ENCODE measurements around the gene COCH.

The COCH gene

GRCh38 chr14:30855345-30856037, 18.9 kb upstream of the COCH start:
- Histone ChIP-seq H3K4me3 (ENCODE audit: insufficient read depth in 1 of 2, low read depth in 1 of 2, low read length in 2 of 2) (no peak overlapping the region), H2BK5ac (ENCODE audit: low read depth, low read length, poor library complexity, severe bottlenecking) (no peak overlapping the region), H3K14ac (ENCODE audit: low read length in 2 of 2) (no peak overlapping the region), H2BK120ac (ENCODE audit: low read depth, low read length) (no peak overlapping the region), H3K18ac (ENCODE audit: low read depth in 1 of 2, low read length in 2 of 2) (no peak overlapping the region), H3K27ac (ENCODE audit: low read length, poor library complexity, severe bottlenecking) (no peak overlapping the region), H2AFZ (ENCODE audit: low read depth, low read length) (no peak overlapping the region), H3K79me1 (replicated peaks; ENCODE audit: low read length, poor library complexity, severe bottlenecking) (no peaks in the 10 kb centered on the region), H3K23ac (ENCODE audit: low read length in 2 of 2) (no peak overlapping the region), H3K4me2 (ENCODE audit: low read length, poor library complexity, severe bottlenecking) (no peak overlapping the region), H3K9ac (ENCODE audit: low read length) (no peak overlapping the region), H3K27me3 (ENCODE audit: control insufficient read depth in 1 of 2, insufficient read depth in 1 of 2, low read length in 2 of 2) (no peaks in the 10 kb centered on the region), H3K4ac (ENCODE audit: low read depth in 1 of 2, low read length in 2 of 2) (no peak overlapping the region), H3K36me3 (ENCODE audit: control insufficient read depth in 1 of 2, insufficient read depth in 2 of 2, low read depth in 1 of 2, low read length in 2 of 2) (no peaks in the 10 kb centered on the region), H3K4me1 (ENCODE audit: control insufficient read depth, insufficient read depth, low read depth, low read length) (no peaks in the 10 kb centered on the region), H4K8ac (ENCODE audit: low read length) (no peak overlapping the region), H3K9me3 (ENCODE audit: control insufficient read depth, low read length) (no peaks in the 10 kb centered on the region), H2BK15ac (ENCODE audit: low read depth, poor library complexity, severe bottlenecking) (no peak overlapping the region), H4K91ac (ENCODE audit: low read length) (no peak overlapping the region), H2BK12ac (ENCODE audit: low read length in 2 of 2) (no peak overlapping the region), H2AK5ac (ENCODE audit: low read length, severe bottlenecking) (no peak overlapping the region)
- no peak for DNase-seq
- WGBS = 93% methylated on average over 4 of the region's 6 CpGs

GRCh38 chr14:30861200-30861599, 13.2 kb upstream of the COCH start:
- H3K23ac ChIP-seq (ENCODE audit: low read length in 2 of 2) = no peak overlapping the region
- H3K14ac ChIP-seq (ENCODE audit: low read length in 2 of 2) = no peak overlapping the region
- no peak overlapping the region for H2BK120ac ChIP-seq (ENCODE audit: low read depth, low read length)
- no peak overlapping the region for H3K18ac ChIP-seq (ENCODE audit: low read depth in 1 of 2, low read length in 2 of 2)
- no peak overlapping the region for H2AK5ac ChIP-seq (ENCODE audit: low read length, severe bottlenecking)
- no peak overlapping the region for H3K9ac ChIP-seq (ENCODE audit: low read length)
- no peak overlapping the region for H3K4ac ChIP-seq (ENCODE audit: low read depth in 1 of 2, low read length in 2 of 2)
- H2AFZ ChIP-seq (ENCODE audit: low read depth, low read length) = no peak overlapping the region
- H3K4me3 ChIP-seq (ENCODE audit: insufficient read depth in 1 of 2, low read depth in 1 of 2, low read length in 2 of 2) = no peak overlapping the region
- peaks cover 4% of the 10 kb centered on the region for H3K9me3 ChIP-seq (ENCODE audit: control insufficient read depth, low read length)
- no peak overlapping the region for H2BK5ac ChIP-seq (ENCODE audit: low read depth, low read length, poor library complexity, severe bottlenecking)
- H4K91ac ChIP-seq (ENCODE audit: low read length) = no peak overlapping the region
- 86% methylated on average over 1 of the region's 1 CpG for WGBS
- H3K4me2 ChIP-seq (ENCODE audit: low read length, poor library complexity, severe bottlenecking) = no peak overlapping the region
- H2BK15ac ChIP-seq (ENCODE audit: low read depth, poor library complexity, severe bottlenecking) = no peak overlapping the region
- no peak overlapping the region for H4K8ac ChIP-seq (ENCODE audit: low read length)
- H3K36me3 ChIP-seq (ENCODE audit: control insufficient read depth in 1 of 2, insufficient read depth in 2 of 2, low read depth in 1 of 2, low read length in 2 of 2) = no peaks in the 10 kb centered on the region
- peaks cover 5 to 15% of the 10 kb centered on the region in 2 experiments for H3K27me3 ChIP-seq (ENCODE audit: control insufficient read depth in 1 of 2, insufficient read depth in 1 of 2, low read length in 2 of 2)
- no peaks in the 10 kb centered on the region for H3K4me1 ChIP-seq (ENCODE audit: control insufficient read depth, insufficient read depth, low read depth, low read length)
- no peak overlapping the region for H2BK12ac ChIP-seq (ENCODE audit: low read length in 2 of 2)
- no peaks in the 10 kb centered on the region for H3K79me1 ChIP-seq (replicated peaks; ENCODE audit: low read length, poor library complexity, severe bottlenecking)
- no peak overlapping the region for H3K27ac ChIP-seq (ENCODE audit: low read length, poor library complexity, severe bottlenecking)
- DNase-seq = no peak

DNA sequence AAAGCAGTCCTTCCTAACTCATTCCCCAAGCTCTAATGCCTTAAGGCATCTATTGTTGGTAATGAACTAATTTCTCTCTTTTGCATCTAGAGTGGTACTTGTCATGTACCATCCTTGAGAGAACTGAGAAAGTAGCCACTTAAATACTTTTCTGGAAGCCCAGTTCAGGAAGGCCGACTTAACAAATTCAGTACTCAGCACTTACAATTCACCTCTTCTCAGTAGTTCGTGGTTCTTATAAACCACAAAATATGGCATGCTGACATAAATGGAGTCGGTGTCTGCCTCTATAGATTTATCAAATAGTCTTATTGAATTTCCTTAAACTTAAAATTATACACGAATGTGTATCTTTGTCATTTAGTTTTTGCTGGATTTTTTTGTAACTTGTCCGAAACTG, 9.4 kb upstream of the COCH start:
- H2BK12ac ChIP-seq (ENCODE audit: low read length in 2 of 2) = no peak overlapping the region
- no peak overlapping the region for H3K14ac ChIP-seq (ENCODE audit: low read length in 2 of 2)
- H3K27ac ChIP-seq (ENCODE audit: low read length, poor library complexity, severe bottlenecking) = no peak overlapping the region
- H2AK5ac ChIP-seq (ENCODE audit: low read length, severe bottlenecking) = no peak overlapping the region
- H3K4me1 ChIP-seq (ENCODE audit: control insufficient read depth, insufficient read depth, low read depth, low read length) = no peaks in the 10 kb centered on the region
- H4K91ac ChIP-seq (ENCODE audit: low read length) = no peak overlapping the region
- H3K4me2 ChIP-seq (ENCODE audit: low read length, poor library complexity, severe bottlenecking) = no peak overlapping the region
- WGBS = 70% methylated on average over 1 of the region's 5 CpGs
- H2BK5ac ChIP-seq (ENCODE audit: low read depth, low read length, poor library complexity, severe bottlenecking) = no peak overlapping the region
- no peaks in the 10 kb centered on the region for H3K79me1 ChIP-seq (replicated peaks; ENCODE audit: low read length, poor library complexity, severe bottlenecking)
- no peak overlapping the region for H3K23ac ChIP-seq (ENCODE audit: low read length in 2 of 2)
- no peak overlapping the region for H3K4me3 ChIP-seq (ENCODE audit: insufficient read depth in 1 of 2, low read depth in 1 of 2, low read length in 2 of 2)
- H2AFZ ChIP-seq (ENCODE audit: low read depth, low read length) = no peak overlapping the region
- H3K4ac ChIP-seq (ENCODE audit: low read depth in 1 of 2, low read length in 2 of 2) = no peak overlapping the region
- no peak overlapping the region for H2BK15ac ChIP-seq (ENCODE audit: low read depth, poor library complexity, severe bottlenecking)
- H3K18ac ChIP-seq (ENCODE audit: low read depth in 1 of 2, low read length in 2 of 2) = no peak overlapping the region
- no peak overlapping the region for H3K9ac ChIP-seq (ENCODE audit: low read length)
- peaks cover 5 to 15% of the 10 kb centered on the region in 2 experiments for H3K27me3 ChIP-seq (ENCODE audit: control insufficient read depth in 1 of 2, insufficient read depth in 1 of 2, low read length in 2 of 2)
- H2BK120ac ChIP-seq (ENCODE audit: low read depth, low read length) = no peak overlapping the region
- no peaks in the 10 kb centered on the region for H3K36me3 ChIP-seq (ENCODE audit: control insufficient read depth in 1 of 2, insufficient read depth in 2 of 2, low read depth in 1 of 2, low read length in 2 of 2)
- H3K9me3 ChIP-seq (ENCODE audit: control insufficient read depth, low read length) = peaks cover 4% of the 10 kb centered on the region
- H4K8ac ChIP-seq (ENCODE audit: low read length) = no peak overlapping the region
- DNase-seq = no peak

DNA sequence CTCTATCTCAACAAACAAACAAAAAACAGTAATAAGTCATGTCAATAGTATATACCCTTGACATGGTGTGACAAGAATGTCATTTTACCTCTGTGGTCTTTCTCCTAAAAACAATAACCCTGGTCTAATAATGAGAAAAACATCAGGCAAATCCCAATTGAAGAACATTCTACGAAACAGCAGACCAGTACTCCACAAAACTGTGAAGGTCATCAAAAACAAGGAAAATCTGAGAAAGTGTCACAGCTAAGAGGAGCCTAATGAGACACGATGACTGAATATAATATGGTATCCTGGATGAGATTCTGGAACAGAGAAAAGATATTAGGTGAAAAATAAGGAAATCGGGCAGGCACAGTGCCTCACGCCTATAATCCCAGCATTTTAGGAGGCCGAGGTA, 5.6 kb upstream of the COCH start:
- Histone ChIP-seq H2BK15ac (ENCODE audit: low read depth, poor library complexity, severe bottlenecking) (no peak overlapping the region), H3K23ac (ENCODE audit: low read length in 2 of 2) (no peak overlapping the region), H3K36me3 (ENCODE audit: control insufficient read depth in 1 of 2, insufficient read depth in 2 of 2, low read depth in 1 of 2, low read length in 2 of 2) (no peaks in the 10 kb centered on the region), H2BK12ac (ENCODE audit: low read length in 2 of 2) (no peak overlapping the region), H3K27ac (ENCODE audit: low read length, poor library complexity, severe bottlenecking) (no peak overlapping the region), H4K91ac (ENCODE audit: low read length) (no peak overlapping the region), H3K4me2 (ENCODE audit: low read length, poor library complexity, severe bottlenecking) (no peak overlapping the region), H2AFZ (ENCODE audit: low read depth, low read length) (no peak overlapping the region), H3K79me1 (replicated peaks; ENCODE audit: low read length, poor library complexity, severe bottlenecking) (no peaks in the 10 kb centered on the region), H2BK5ac (ENCODE audit: low read depth, low read length, poor library complexity, severe bottlenecking) (no peak overlapping the region), H3K18ac (ENCODE audit: low read depth in 1 of 2, low read length in 2 of 2) (no peak overlapping the region), H3K9me3 (ENCODE audit: control insufficient read depth, low read length) (no peaks in the 10 kb centered on the region), H3K27me3 (ENCODE audit: control insufficient read depth in 1 of 2, insufficient read depth in 1 of 2, low read length in 2 of 2) (peaks cover 6 to 27% of the 10 kb centered on the region in 2 experiments), H3K4ac (ENCODE audit: low read depth in 1 of 2, low read length in 2 of 2) (no peak overlapping the region), H2AK5ac (ENCODE audit: low read length, severe bottlenecking) (no peak overlapping the region), H4K8ac (ENCODE audit: low read length) (no peak overlapping the region), H3K4me1 (ENCODE audit: control insufficient read depth, insufficient read depth, low read depth, low read length) (peaks cover under 1% of the 10 kb centered on the region), H3K14ac (ENCODE audit: low read length in 2 of 2) (no peak overlapping the region), H2BK120ac (ENCODE audit: low read depth, low read length) (no peak overlapping the region), H3K4me3 (ENCODE audit: insufficient read depth in 1 of 2, low read depth in 1 of 2, low read length in 2 of 2) (no peak overlapping the region), H3K9ac (ENCODE audit: low read length) (no peak overlapping the region)
- WGBS = 88% methylated on average over 5 of the region's 5 CpGs
- no peak for DNase-seq

All from mesenchymal stem cell (in vitro differentiated cells and primary cell).